HEK293 (cell line): ENCODE data around the gene CRACR2A.

Experiments used
- CTCF ChIA-PET: fragments of 350-600 bp; formaldehyde crosslinking; extraction: SDS; loops from one replicate; lab custom pipeline; 2021; ENCODE audit warnings: antibody characterized with exemption; lab: Yijun Ruan, JAX
- POLR2A ChIA-PET: fragments of 300-600 bp; formaldehyde crosslinking; extraction: SDS; loops from one replicate; lab custom pipeline; 2020; ENCODE audit warnings: antibody characterized with exemption, inconsistent platforms; lab: Yijun Ruan, JAX
- H3K27ac ChIP-seq: fragments of 200-500 bp; sonication (Bioruptor generic); 2 replicates; pipeline ENCODE4 v1.5.1; 2014; ENCODE audit warnings: low read depth, low read length, control low read depth, inconsistent platforms; ENCODE audit errors: extremely low read depth
- H3K36me3 ChIP-seq, 2 experiments: fragments of 200-500 bp in 1 of 2; sonication (Bioruptor generic) in 1 of 2; 1 replicate in 1 of 2; 2 replicates in 1 of 2; pipeline ENCODE4 v1.5.1; 2014 to 2017; ENCODE audit warnings: inconsistent platforms in 2 of 2, low read length in 2 of 2; ENCODE audit not compliant: control insufficient read depth in 2 of 2, insufficient read depth in 1 of 2
- H3K4me1 ChIP-seq: fragments of 200-500 bp; sonication (Bioruptor generic); 2 replicates; pipeline ENCODE4 v1.5.1; 2014; ENCODE audit warnings: mild to moderate bottlenecking, low read length, inconsistent platforms; ENCODE audit not compliant: control insufficient read depth, insufficient read depth
- H3K4me3 ChIP-seq: 2 replicates; pipeline ENCODE4 v1.5.1; 2011; ENCODE audit warnings: low read depth, mild to moderate bottlenecking, control low read depth, low read length, moderate library complexity
- H3K9me3 ChIP-seq: fragments of 200-500 bp; sonication (Bioruptor generic); 2 replicates; pipeline ENCODE4 v1.5.1; 2014; ENCODE audit warnings: low read depth, low read length, inconsistent platforms; ENCODE audit not compliant: control insufficient read depth, insufficient read depth
- GFI1B ChIP-seq: fragments of 450-650 bp; formaldehyde crosslinking; IDR thresholded peaks from 2 replicates; pipeline ENCODE4 v1.5.1; 2016; ENCODE audit warnings: missing biosample characterization, missing genetic modification characterization
- GLIS1 ChIP-seq: fragments of 450-650 bp; formaldehyde crosslinking; IDR thresholded peaks from 2 replicates; pipeline ENCODE4 v1.5.1; 2016; ENCODE audit warnings: missing biosample characterization, missing genetic modification characterization
- KLF10 ChIP-seq: fragments of 450-650 bp; IDR thresholded peaks from 2 replicates; pipeline ENCODE4 v1.5.1; 2018; ENCODE audit warnings: missing biosample characterization, mild to moderate bottlenecking, missing genetic modification characterization
- SALL2 ChIP-seq: fragments of 450-650 bp; formaldehyde crosslinking; IDR thresholded peaks from 2 replicates; pipeline ENCODE4 v1.5.0; 2017; ENCODE audit warnings: missing biosample characterization, mild to moderate bottlenecking, missing genetic modification characterization, borderline replicate concordance
- ZFP41 ChIP-seq: fragments of 450-650 bp; formaldehyde crosslinking; IDR thresholded peaks from 2 replicates; pipeline ENCODE4 v1.5.1; 2016; ENCODE audit warnings: missing biosample characterization, missing genetic modification characterization, borderline replicate concordance
- ZNF114 ChIP-seq: fragments of 450-650 bp; formaldehyde crosslinking; IDR thresholded peaks from 2 replicates; pipeline ENCODE4 v1.5.0; 2017; ENCODE audit warnings: missing biosample characterization, missing genetic modification characterization
- ZNF146 ChIP-seq: fragments of 450-650 bp; formaldehyde crosslinking; IDR thresholded peaks from 2 replicates; pipeline ENCODE4 v1.5.1; 2016; ENCODE audit warnings: missing biosample characterization, missing genetic modification characterization
- ZNF19 ChIP-seq: fragments of 450-650 bp; formaldehyde crosslinking; IDR thresholded peaks from 2 replicates; pipeline ENCODE4; 2016; ENCODE audit warnings: missing biosample characterization, missing genetic modification characterization, low read depth
- ZNF266 ChIP-seq: fragments of 450-650 bp; formaldehyde crosslinking; IDR thresholded peaks from 2 replicates; pipeline ENCODE4 v1.5.1; 2016; ENCODE audit warnings: missing biosample characterization, missing genetic modification characterization, low read depth
- ZNF302 ChIP-seq: fragments of 450-650 bp; formaldehyde crosslinking; IDR thresholded peaks from 2 replicates; pipeline ENCODE4 v1.5.1; 2016; ENCODE audit warnings: missing biosample characterization, missing genetic modification characterization, low read depth
- ZNF311 ChIP-seq: fragments of 450-650 bp; formaldehyde crosslinking; IDR thresholded peaks from 2 replicates; pipeline ENCODE4 v1.5.1; 2017; ENCODE audit warnings: missing biosample characterization, missing genetic modification characterization, borderline replicate concordance
- ZNF335 ChIP-seq: fragments of 450-650 bp; formaldehyde crosslinking; conservative IDR thresholded peaks from 2 replicates; pipeline ENCODE4 v1.5.1; 2016; ENCODE audit warnings: missing biosample characterization, missing genetic modification characterization
- ZNF404 ChIP-seq: fragments of 450-650 bp; formaldehyde crosslinking; IDR thresholded peaks from 2 replicates; pipeline ENCODE4 v1.5.1; 2017; ENCODE audit warnings: missing biosample characterization, missing genetic modification characterization
- ZNF510 ChIP-seq: fragments of 450-650 bp; formaldehyde crosslinking; IDR thresholded peaks from 2 replicates; pipeline ENCODE4 v1.5.1; 2018; ENCODE audit warnings: mild to moderate bottlenecking, missing genetic modification characterization, missing biosample characterization; ENCODE audit not compliant: insufficient replicate concordance
- ZNF514 ChIP-seq: fragments of 450-650 bp; formaldehyde crosslinking; IDR thresholded peaks from 2 replicates; pipeline ENCODE4 v1.5.1; 2016; ENCODE audit warnings: missing biosample characterization, missing genetic modification characterization
- ZNF529 ChIP-seq: fragments of 450-650 bp; formaldehyde crosslinking; IDR thresholded peaks from 2 replicates; pipeline ENCODE4 v1.5.1; 2017; ENCODE audit warnings: missing genetic modification characterization, missing biosample characterization; ENCODE audit not compliant: insufficient replicate concordance
- ZNF558 ChIP-seq: fragments of 450-650 bp; formaldehyde crosslinking; IDR thresholded peaks from 2 replicates; pipeline ENCODE4 v1.5.1; 2016; ENCODE audit warnings: missing biosample characterization, missing genetic modification characterization
- ZNF677 ChIP-seq: fragments of 450-650 bp; IDR thresholded peaks from 2 replicates; pipeline ENCODE4 v1.5.0; 2018; ENCODE audit warnings: missing biosample characterization, mild to moderate bottlenecking, missing genetic modification characterization, moderate library complexity
- TF ChIP-seq, protein P1 (sequence below): fragments of 450-650 bp; formaldehyde crosslinking; IDR thresholded peaks from 2 replicates; pipeline ENCODE4 v1.5.1; 2016; ENCODE audit warnings: missing biosample characterization, missing genetic modification characterization
- TF ChIP-seq, protein P2 (sequence below): fragments of 450-650 bp; formaldehyde crosslinking; IDR thresholded peaks from 2 replicates; pipeline ENCODE4 v1.5.1; 2016; ENCODE audit warnings: missing biosample characterization, missing genetic modification characterization

The CRACR2A gene

DNA sequence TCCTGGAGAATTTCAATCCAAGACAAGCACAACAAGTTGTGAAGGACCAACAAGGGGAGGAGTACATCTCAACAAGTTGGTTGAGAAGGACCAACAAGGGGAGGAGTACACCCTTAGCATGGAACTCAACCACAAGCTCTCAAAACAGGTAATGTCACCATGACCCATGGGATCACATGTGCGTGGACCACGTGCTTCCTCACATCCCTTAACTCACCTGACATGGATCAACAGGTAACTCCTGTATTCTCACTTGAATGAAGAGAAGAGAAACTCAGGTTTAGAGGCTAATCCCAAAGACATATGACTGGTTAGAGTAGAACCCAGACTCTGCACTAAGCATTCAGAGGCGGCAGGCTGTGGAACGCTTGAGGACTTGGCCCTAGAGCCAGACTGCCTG, 6.2 kb downstream of the CRACR2A start (continued):
- no peak for TF ChIP-seq ZNF677 (tag by site-specific recombination)

DNA sequence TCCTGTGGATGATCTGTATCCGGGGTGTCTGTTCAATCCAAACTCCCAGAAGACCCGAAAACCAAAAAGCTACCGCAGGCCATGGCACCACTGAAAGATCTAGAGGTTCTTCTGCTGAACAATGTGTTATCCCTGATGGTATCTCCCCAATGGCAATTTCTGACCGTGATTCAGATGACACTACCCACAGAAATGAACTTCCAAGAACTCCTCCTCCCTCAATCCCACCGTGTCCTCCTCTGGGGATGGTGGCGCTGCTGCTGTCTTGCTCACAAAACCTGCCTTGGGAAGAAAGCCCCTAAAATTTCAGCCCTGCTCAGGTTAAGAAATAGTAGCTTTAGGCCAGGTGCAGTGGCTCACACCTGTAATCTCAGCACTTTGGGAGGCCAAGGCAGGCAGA, 7.8 kb downstream of the CRACR2A start:
- no peak overlapping the region for H3K27ac ChIP-seq
- no peaks in the 10 kb centered on the region for H3K9me3 ChIP-seq
- CTCF ChIA-PET = interaction anchor here (0.6 to 0.9 kb wide), 3 partner anchors 10 to 394 kb away, joined by 3 read pairs; no protein-coding TSS in a partner anchor
- H3K36me3 ChIP-seq = no peaks in the 10 kb centered on the region
- no peak for TF ChIP-seq ZNF558
- no peak for TF ChIP-seq ZNF514 (tag by site-specific recombination)
- no peak for TF ChIP-seq ZNF114 (tag by site-specific recombination)
- no peak for TF ChIP-seq ZNF146
- no peaks in the 10 kb centered on the region; the same call in 1 of the 2 replicates for H3K4me1 ChIP-seq
- POLR2A ChIA-PET = no interaction called here
- no peak overlapping the region for H3K4me3 ChIP-seq

DNA sequence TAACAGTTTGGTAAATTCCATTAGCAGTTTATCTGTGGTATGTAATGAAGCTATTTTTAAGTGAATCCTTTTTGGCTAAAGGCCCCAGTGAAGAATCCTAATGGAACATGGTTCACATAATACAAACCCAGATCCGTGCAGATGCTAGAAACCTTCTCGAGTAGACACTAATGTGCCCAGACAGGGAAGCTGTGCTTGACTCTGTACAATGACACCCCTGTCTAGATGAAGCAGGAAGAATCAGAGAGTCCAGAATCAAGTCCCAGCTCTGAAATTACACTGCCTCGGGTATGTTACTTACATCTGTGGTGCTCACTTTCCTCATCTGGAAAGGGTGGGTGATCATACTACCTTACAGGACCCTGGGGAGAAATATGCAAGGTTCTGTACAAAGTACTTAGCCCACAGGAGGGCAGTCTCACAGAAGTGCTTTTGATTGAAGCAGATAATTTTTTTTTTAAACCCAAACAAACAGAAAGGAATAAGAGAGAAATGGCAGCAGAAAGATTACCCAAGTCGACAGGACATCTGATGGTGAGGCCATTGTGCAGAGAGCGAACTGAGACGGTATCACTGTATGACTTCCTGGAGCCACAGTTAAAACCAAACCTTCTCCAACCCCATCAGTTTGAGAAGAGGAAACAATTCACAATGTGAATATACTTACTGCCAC, 8.5 kb downstream of the CRACR2A start:
- Histone ChIP-seq H3K27ac (no peak overlapping the region), H3K4me1 (no peaks in the 10 kb centered on the region; the same call in 1 of the 2 replicates), H3K9me3 (no peaks in the 10 kb centered on the region), H3K36me3 (no peaks in the 10 kb centered on the region), H3K4me3 (no peak overlapping the region)
- POLR2A ChIA-PET = no interaction called here
- TF ChIP-seq ZNF19 (tag by site-specific recombination) (no peak), ZNF404 (no peak), ZNF529 (tag by site-specific recombination) (no peak), SALL2 (no peak), KLF10 (no peak), ZNF335 (tag by site-specific recombination) (no peak), GFI1B (tag by site-specific recombination) (no peak), ZNF302 (no peak), GLIS1 (tag by site-specific recombination) (no peak), ZNF510 (tag by site-specific recombination) (no peak), ZNF266 (no peak), ZFP41 (tag by site-specific recombination) (no peak), ZNF311 (no peak)
- TF ChIP-seq, protein P1, sequence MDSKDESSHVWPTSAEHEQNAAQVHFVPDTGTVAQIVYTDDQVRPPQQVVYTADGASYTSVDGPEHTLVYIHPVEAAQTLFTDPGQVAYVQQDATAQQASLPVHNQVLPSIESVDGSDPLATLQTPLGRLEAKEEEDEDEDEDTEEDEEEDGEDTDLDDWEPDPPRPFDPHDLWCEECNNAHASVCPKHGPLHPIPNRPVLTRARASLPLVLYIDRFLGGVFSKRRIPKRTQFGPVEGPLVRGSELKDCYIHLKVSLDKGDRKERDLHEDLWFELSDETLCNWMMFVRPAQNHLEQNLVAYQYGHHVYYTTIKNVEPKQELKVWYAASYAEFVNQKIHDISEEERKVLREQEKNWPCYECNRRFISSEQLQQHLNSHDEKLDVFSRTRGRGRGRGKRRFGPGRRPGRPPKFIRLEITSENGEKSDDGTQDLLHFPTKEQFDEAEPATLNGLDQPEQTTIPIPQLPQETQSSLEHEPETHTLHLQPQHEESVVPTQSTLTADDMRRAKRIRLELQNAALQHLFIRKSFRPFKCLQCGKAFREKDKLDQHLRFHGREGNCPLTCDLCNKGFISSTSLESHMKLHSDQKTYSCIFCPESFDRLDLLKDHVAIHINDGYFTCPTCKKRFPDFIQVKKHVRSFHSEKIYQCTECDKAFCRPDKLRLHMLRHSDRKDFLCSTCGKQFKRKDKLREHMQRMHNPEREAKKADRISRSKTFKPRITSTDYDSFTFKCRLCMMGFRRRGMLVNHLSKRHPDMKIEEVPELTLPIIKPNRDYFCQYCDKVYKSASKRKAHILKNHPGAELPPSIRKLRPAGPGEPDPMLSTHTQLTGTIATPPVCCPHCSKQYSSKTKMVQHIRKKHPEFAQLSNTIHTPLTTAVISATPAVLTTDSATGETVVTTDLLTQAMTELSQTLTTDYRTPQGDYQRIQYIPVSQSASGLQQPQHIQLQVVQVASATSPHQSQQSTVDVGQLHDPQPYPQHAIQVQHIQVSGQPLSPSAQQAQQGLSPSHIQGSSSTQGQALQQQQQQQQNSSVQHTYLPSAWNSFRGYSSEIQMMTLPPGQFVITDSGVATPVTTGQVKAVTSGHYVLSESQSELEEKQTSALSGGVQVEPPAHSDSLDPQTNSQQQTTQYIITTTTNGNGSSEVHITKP (tag by site-specific recombination) = no peak
- TF ChIP-seq, protein P2, sequence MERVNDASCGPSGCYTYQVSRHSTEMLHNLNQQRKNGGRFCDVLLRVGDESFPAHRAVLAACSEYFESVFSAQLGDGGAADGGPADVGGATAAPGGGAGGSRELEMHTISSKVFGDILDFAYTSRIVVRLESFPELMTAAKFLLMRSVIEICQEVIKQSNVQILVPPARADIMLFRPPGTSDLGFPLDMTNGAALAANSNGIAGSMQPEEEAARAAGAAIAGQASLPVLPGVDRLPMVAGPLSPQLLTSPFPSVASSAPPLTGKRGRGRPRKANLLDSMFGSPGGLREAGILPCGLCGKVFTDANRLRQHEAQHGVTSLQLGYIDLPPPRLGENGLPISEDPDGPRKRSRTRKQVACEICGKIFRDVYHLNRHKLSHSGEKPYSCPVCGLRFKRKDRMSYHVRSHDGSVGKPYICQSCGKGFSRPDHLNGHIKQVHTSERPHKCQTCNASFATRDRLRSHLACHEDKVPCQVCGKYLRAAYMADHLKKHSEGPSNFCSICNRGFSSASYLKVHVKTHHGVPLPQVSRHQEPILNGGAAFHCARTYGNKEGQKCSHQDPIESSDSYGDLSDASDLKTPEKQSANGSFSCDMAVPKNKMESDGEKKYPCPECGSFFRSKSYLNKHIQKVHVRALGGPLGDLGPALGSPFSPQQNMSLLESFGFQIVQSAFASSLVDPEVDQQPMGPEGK = no peak
- CTCF ChIA-PET = interaction anchor here (0.5 to 1.1 kb wide), 5 partner anchors 11 to 1560 kb away, joined by 3 to 4 read pairs (median 4); no protein-coding TSS in a partner anchor
